Left ventricle myocardium inferior (tissue), 1 donor: ENCODE results near the gene PRDM16. TPM values are rescaled to one million over a fixed set of nuclear protein-coding genes. Genes with fewer than 3 reads are reported as not detected.

Experiments used
- DNase-seq: peaks from one replicate; pipeline ENCODE4 v3.0.0-alpha.2; 2020
- H3K27ac ChIP-seq: fragments of 200-600 bp; replicated peaks from 2 replicates; pipeline ENCODE4 v1.8.0; 2021
- H3K27me3 ChIP-seq: fragments of 200-600 bp; 2 replicates; pipeline ENCODE4 v1.8.0; 2021; ENCODE audit warnings: low read depth
- H3K36me3 ChIP-seq: fragments of 200-600 bp; 2 replicates; pipeline ENCODE4 v1.8.0; 2021
- H3K4me1 ChIP-seq: fragments of 200-600 bp; 2 replicates; pipeline ENCODE4 v1.8.0; 2021
- H3K4me3 ChIP-seq: fragments of 200-600 bp; 2 replicates; pipeline ENCODE4 v1.8.0; 2021; ENCODE audit warnings: mild to moderate bottlenecking, moderate library complexity
- H3K9me3 ChIP-seq: fragments of 200-600 bp; replicated peaks from 2 replicates; pipeline ENCODE4 v1.8.0; 2021
- intact Hi-C: fragments of 100-400 bp; cut with micrococcal nuclease; formaldehyde crosslinking; loops from one replicate; pipeline ENCODE4 v1.11.0; 2022
- total RNA-seq: library from RNA; stranded (reverse); fragmentation: NEBNext Ultra II Directional; extraction: Animal tissue kit (Norgen Biotek cat#: 25700); gene quantifications from one replicate; pipeline ENCODE4 v1.2.1, GENCODE V29; 2021
- TF ChIP-seq, protein P1 (sequence below): fragments of 200-600 bp; IDR thresholded peaks from 2 replicates; pipeline ENCODE4 v1.8.0; 2021; ENCODE audit warnings: antibody characterized with exemption, mild to moderate bottlenecking, borderline replicate concordance
- donor health status: DM: no; HTN: yes; CAD: no; lungs with severe emphysema.

PRDM16 gene
- total RNA-seq, 1 donor from 2014 or later = 16.6 TPM

DNA sequence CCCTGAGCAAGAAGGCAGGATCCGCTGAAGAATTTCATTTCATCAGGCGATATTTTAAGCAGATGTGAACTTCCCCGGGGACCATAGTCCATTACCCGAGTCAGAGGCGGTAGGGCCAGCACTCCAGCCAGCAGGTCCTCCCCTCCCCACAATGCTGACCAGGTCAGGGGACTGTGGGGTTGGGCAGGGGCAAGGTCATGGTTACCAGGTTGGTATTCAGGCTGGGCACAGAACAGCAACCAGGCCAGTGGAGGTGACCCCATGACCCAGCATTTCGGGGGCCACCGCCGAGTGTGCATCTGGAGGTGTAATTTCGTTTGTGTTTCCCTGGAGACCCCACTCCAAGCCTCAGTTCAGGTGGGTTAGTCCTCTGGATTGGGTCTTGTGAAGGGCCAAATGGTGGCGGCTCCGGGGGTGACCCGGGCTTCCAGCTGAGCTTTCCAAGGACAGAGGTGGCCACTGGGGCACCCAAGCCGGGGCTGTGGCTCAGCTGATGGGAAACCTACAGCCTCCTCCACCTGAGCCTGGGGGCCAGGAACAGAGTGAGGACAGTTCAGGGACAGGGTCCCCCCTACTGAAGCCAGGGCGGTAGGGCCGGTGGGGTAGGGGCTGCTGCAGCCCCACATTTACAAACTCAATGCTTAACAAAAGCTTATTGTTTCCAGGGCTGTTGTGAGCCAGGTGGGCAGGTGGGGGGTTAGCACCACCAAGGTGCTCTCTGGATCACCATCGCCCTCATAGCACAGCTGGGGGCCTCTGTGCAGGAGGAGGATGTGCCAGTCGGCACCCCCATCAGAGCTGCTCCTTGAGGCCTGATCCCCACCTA is 2.8 kb downstream of the PRDM16 start:
- Histone ChIP-seq H3K9me3 (no peaks in the 10 kb centered on the region), H3K27me3 (peaks cover 89% of the 10 kb centered on the region), H3K4me3 (peak overlapping the region; percentile 87), H3K4me1 (peaks cover 78% of the 10 kb centered on the region), H3K27ac (peak overlapping the region; percentile 96), H3K36me3 (no peaks in the 10 kb centered on the region)
- TF ChIP-seq, protein P1, sequence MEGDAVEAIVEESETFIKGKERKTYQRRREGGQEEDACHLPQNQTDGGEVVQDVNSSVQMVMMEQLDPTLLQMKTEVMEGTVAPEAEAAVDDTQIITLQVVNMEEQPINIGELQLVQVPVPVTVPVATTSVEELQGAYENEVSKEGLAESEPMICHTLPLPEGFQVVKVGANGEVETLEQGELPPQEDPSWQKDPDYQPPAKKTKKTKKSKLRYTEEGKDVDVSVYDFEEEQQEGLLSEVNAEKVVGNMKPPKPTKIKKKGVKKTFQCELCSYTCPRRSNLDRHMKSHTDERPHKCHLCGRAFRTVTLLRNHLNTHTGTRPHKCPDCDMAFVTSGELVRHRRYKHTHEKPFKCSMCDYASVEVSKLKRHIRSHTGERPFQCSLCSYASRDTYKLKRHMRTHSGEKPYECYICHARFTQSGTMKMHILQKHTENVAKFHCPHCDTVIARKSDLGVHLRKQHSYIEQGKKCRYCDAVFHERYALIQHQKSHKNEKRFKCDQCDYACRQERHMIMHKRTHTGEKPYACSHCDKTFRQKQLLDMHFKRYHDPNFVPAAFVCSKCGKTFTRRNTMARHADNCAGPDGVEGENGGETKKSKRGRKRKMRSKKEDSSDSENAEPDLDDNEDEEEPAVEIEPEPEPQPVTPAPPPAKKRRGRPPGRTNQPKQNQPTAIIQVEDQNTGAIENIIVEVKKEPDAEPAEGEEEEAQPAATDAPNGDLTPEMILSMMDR = no peak
- peak; percentile 23 for DNase-seq
- intact Hi-C loops = no loop called here

DNA sequence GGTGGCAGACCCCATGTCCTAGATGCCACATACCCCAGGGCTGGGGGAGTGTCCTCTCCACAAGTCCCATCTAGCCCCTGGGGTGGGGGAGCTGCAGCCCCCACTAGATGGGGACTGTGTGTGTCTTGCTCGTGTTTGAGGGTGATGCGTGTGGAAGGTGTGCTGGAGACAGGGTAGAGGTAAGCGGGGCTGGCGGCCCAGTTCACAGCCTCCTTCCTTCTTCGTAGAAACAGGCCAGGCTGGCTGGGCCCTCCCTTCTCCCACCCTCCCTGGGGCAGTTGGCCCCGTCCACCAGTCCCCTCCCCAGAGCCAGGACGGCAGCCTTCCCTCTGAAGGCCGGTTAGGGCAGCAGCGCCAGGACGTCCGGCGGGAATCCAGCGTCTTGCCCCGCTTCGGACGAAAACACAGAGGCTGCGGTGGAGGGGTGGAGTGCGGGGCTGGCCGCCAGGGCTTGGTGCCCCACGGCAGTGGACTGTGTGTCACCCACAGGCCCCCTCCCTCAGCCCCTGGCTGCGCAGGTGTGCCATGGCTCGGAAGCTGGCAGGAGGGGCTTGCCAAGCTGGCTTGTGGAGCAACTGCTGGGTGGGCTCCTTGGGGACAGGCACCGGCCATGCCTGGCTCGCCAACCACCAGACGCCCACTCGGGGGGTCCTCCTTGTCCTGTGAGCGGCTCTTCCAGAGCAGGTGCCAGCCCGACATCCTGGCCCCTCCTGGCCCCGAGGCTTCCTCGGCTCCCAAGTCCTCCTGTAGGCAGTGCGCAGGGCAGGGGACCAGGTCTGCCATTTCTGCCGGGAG is 3.6 kb downstream of the PRDM16 start:
- H3K27ac ChIP-seq = peak overlapping the region; percentile 96
- intact Hi-C loops = no loop called here
- no peaks in the 10 kb centered on the region for H3K9me3 ChIP-seq
- H3K27me3 ChIP-seq = peaks cover 89% of the 10 kb centered on the region
- no peaks in the 10 kb centered on the region for H3K36me3 ChIP-seq
- DNase-seq = peak; percentile 18
- peak overlapping the region; percentile 87 for H3K4me3 ChIP-seq
- TF ChIP-seq, protein P1 = no peak
- H3K4me1 ChIP-seq = peaks cover 81% of the 10 kb centered on the region

DNA sequence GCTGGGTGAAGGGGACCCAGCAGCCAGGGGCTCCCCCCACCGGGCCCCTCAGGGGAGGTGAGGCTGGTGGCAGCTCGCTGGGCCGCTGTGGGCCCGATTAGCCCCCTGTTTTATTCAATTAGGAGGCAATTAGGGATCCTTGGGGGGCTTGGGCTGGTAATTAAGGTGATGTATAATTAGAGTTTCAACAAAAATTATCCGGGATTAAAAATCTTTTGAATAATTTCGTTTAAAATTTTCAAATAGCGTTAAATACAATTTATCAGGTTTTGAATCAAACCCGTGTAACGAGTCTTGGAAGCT is 4.1 kb downstream of the PRDM16 start:
- Histone ChIP-seq H3K4me3 (peak overlapping the region; percentile 87), H3K27me3 (peaks cover 89% of the 10 kb centered on the region), H3K4me1 (peaks cover 81% of the 10 kb centered on the region), H3K9me3 (no peaks in the 10 kb centered on the region), H3K27ac (peak overlapping the region; percentile 96), H3K36me3 (no peaks in the 10 kb centered on the region)
- DNase-seq = no peak
- TF ChIP-seq, protein P1 = no peak
- intact Hi-C loops = no loop called here

DNA sequence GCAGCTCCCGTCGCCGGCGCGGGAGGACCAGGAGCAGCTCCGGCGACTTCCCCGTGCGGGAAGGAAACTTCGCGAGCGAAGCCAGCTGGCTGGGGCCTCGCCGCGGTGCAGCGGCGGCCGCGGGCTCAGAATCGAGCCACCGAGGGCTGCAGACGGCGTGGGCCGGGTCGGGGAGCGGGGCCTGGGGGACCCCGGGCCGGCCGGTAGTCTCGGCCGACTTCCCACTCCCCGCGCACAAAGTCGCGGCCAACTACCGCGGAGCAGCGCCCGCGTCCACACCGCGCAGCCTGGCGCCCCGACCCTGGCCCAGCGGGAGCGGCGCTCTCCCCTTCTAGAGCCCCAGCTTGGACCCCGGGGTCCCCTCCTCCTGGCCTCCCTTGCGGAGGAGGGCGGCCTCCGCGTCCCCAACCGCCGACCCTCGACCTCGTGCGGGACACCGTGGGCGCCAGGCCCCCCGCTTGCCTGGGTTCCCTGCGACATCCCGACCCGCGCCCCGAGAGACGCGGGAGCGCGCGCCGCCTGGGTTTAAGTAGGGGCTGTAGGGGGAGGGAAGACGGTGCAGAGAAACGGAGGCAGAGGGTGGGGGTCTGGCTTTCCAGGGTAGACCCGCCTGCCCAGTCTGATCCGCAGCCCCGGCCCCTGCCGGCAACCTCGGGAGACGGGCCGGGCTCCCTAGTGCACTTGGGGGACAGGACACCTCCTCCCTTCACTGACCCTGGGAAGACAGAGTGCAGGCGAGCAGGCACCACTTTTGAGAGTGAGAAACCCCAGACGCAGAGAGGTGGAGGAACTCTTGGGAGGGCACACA is 4.7 kb downstream of the PRDM16 start:
- H3K4me1 ChIP-seq = peaks cover 81% of the 10 kb centered on the region
- intact Hi-C loops = no loop called here
- peak overlapping the region; percentile 87 for H3K4me3 ChIP-seq
- H3K27me3 ChIP-seq = peaks cover 87% of the 10 kb centered on the region
- TF ChIP-seq, protein P1 = no peak
- no peaks in the 10 kb centered on the region for H3K36me3 ChIP-seq
- no peaks in the 10 kb centered on the region for H3K9me3 ChIP-seq
- peak overlapping the region; percentile 96 for H3K27ac ChIP-seq
- no peak for DNase-seq

DNA sequence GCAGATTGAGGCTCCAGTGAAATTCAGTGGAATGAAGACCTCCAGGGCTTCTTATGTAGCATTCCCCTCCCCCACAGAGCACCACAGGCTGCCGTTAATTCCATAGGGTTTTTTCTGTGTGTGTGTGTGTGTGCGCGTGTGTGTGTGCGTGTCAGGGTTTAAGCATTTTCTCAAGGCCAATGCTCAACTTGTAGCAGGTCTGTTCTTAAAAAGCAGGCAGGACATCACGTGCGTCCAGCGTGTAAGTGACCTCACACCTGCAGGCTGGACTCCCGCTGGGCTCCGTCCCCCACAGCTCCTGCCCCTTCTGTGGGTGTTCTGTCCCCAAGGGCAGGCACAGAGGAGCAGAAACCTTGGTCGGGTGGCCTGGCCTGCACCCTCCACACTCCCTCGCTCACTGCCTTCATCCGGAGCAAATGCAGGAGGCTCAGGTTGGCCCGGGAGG is 5.3 kb downstream of the PRDM16 start:
- Histone ChIP-seq H3K36me3 (no peaks in the 10 kb centered on the region), H3K9me3 (no peaks in the 10 kb centered on the region), H3K27me3 (peaks cover 84% of the 10 kb centered on the region), H3K4me1 (peaks cover 83% of the 10 kb centered on the region), H3K4me3 (peak overlapping the region; percentile 87), H3K27ac (peak overlapping the region; percentile 96)
- intact Hi-C loops = no loop called here
- no peak for DNase-seq
- TF ChIP-seq, protein P1 = no peak
